OCI-LY1 (cell line): ENCODE data around the gene EYS.

Experiments
- EZH2 ChIP-seq: fragments of 200-600 bp; sonication (generic), shearing (Covaris generic); IDR thresholded peaks from 2 replicates; pipeline ENCODE4 v1.8.0; 2017; ENCODE audit warnings: borderline replicate concordance, mixed run types, mild to moderate bottlenecking, antibody characterized with exemption, low read length, moderate library complexity, mixed read lengths
- TF ChIP-seq, protein P1 (sequence below): fragments of 200-600 bp; sonication (generic), shearing (Covaris generic); IDR thresholded peaks from 2 replicates; pipeline ENCODE4 v1.5.1; 2017; ENCODE audit warnings: mild to moderate bottlenecking, antibody characterized with exemption, low read length, moderate library complexity, mixed read lengths

DNA sequence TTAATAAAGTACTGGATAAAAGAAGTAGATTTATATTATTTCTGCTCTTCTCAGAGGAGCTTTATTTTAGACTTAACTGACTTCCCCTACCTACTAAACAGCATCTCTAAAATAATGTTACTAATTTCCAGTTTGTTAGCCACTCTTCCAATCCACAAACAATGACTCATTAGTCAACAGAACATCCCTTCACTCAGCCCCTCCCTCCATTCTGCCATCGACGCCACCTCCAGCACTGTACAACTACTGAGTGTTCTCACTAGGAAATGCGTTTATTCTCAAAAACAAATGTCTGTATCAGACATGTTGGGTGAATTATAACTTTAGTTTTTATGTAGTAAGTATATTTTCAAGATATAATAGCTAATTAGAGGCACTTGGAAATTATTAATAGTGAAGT lies 427.0 kb downstream of the EYS start:
- TF ChIP-seq, protein P1, sequence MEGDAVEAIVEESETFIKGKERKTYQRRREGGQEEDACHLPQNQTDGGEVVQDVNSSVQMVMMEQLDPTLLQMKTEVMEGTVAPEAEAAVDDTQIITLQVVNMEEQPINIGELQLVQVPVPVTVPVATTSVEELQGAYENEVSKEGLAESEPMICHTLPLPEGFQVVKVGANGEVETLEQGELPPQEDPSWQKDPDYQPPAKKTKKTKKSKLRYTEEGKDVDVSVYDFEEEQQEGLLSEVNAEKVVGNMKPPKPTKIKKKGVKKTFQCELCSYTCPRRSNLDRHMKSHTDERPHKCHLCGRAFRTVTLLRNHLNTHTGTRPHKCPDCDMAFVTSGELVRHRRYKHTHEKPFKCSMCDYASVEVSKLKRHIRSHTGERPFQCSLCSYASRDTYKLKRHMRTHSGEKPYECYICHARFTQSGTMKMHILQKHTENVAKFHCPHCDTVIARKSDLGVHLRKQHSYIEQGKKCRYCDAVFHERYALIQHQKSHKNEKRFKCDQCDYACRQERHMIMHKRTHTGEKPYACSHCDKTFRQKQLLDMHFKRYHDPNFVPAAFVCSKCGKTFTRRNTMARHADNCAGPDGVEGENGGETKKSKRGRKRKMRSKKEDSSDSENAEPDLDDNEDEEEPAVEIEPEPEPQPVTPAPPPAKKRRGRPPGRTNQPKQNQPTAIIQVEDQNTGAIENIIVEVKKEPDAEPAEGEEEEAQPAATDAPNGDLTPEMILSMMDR = no peak
- TF ChIP-seq EZH2 = no peak
